Right lobe of liver (tissue), 6 donors: ENCODE data around the gene SERPING1. TPM values are rescaled to one million over a fixed set of nuclear protein-coding genes. Genes with fewer than 3 reads are reported as not detected.

Experiments used
- ATAC-seq, 4 donors: fragments of 200-7000 bp; cut with Tn5 transposase; one replicate each; pipeline ENCODE4 v1.9.1; 2020; ENCODE audit warnings: mild to moderate bottlenecking in 4 of 4, moderate library complexity in 4 of 4
- DNase-seq, 3 donors: peaks; one replicate each; pipeline ENCODE4 v3.0.0-alpha.2; 2020
- H3K27ac ChIP-seq, 3 donors: fragments of 200-600 bp; one replicate each; pipeline ENCODE4 v1.8.0; 2022
- H3K27me3 ChIP-seq, 2 donors: fragments of 200-600 bp; one replicate each; pipeline ENCODE4 v1.8.0; 2022
- H3K36me3 ChIP-seq, 4 donors: fragments of 200-600 bp; sonication (generic) in 1 of 4; one replicate each; pipeline versions ENCODE4 v1.5.1 to v1.8.0; 2017 to 2022; ENCODE audit warnings: control low read depth in 1 of 4
- H3K4me1 ChIP-seq, 4 donors: fragments of 200-600 bp; sonication (generic) in 1 of 4; one replicate each; pipeline versions ENCODE4 v1.5.1 to v1.8.0; 2017 to 2022; ENCODE audit warnings: control low read depth in 1 of 4
- H3K4me3 ChIP-seq, 3 donors: fragments of 200-600 bp; one replicate each; pipeline ENCODE4 v1.8.0; 2022
- H3K9me3 ChIP-seq, 4 donors: fragments of 200-600 bp; sonication (generic) in 1 of 4; one replicate each; pipeline versions ENCODE4 v1.5.1 to v1.8.0; 2017 to 2022; ENCODE audit warnings: control low read depth in 1 of 4
- POLR2A ChIP-seq: fragments of 450-650 bp; IDR thresholded peaks from one replicate; pipeline ENCODE4 v1.6.1; 2017; ENCODE audit warnings: antibody characterized with exemption, mild to moderate bottlenecking
- WGBS: methylation state at CpG from one replicate; pipeline ENCODE4 v1.1.6; 2018; ENCODE audit warnings: low coverage, low lambda C conversion rate; ENCODE audit not compliant: insufficient coverage; ENCODE audit errors: missing lambda C conversion rate; 5-methylcytosine and 5-hydroxymethylcytosine counted together
- intact Hi-C, 2 donors: fragments of 100-400 bp; cut with DNase I; formaldehyde crosslinking; loops; one replicate each; pipeline versions ENCODE4 v1.11.2 to v1.14.1; 2022
- total RNA-seq, 6 experiments: library from RNA; depleted of rRNA in 2 of 6; stranded (reverse); fragments of >200 nt in 2 of 6; fragmentation: NEBNext Ultra II Directional in 3 of 6; extraction: Animal tissue kit (Norgen Biotek cat#: 25700) in 3 of 6; gene quantifications; one replicate each; pipeline versions ENCODE4 v1.1.0 to v1.2.4, GENCODE V29; 2016 to 2023
- TF ChIP-seq, protein P1 (sequence below), 4 donors: fragments of 200-600 bp in 3 of 4; fragments of 450-650 bp in 1 of 4; IDR thresholded peaks; one replicate each; pipeline versions ENCODE4 v1.5.1 to v1.8.0; 2016 to 2022; ENCODE audit warnings: antibody characterized with exemption in 4 of 4, mild to moderate bottlenecking in 2 of 4
- donor health status: DM: no; HTN: yes; CAD: no.
- donor health status: DM: no; HTN: no; CAD: no.
- donor health status: DM: no; HTN: no; CAD: no.
- donor health status: DM: no; HTN: yes; CAD: no.
- donor health status: DM: no; HTN: yes; CAD: no.

Gene SERPING1
- total RNA-seq, 6 experiments from 2014 or later: 1,903 to 2,571 (median 2,194) TPM

DNA sequence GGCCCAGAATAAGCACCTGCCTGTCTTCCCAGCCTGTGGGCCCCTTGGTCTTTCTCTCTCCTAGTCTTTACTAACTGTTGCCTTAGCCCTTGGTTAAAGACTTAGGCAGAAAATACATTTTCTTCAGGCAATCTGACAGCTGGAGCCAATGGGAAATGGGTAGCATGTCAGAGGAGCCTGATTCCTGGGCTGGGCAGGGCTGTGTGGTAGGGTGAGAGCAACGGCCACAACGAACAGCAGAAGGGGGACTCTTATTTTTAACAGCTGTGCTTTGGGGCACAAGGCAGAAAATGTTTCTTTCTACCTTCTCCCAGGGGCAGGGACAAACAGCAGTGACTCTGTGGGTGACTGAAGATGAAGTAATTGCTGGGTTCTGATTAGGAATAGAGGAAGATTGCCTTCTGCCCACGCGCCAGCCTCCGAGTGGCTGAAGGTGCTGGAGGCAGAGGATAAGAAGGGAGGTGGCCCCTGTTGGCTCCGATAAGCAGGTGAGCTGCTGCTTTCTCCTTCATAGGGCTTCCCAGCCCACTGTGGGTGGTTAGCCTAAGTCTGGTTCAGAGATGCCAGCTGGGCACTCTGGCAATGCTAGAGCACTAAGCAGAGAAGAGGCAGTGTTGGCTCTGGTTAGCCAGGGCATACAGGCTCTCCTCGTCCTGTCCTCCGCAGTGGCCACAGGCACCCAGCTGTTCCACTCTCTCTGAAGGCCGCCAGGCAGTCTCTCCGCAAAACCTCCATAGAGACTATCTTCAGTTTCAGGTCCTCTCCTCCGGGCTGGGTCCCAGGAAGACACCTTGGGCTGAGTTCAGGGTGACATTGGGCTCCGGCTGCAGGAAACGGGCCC is 50.7 kb downstream of the SERPING1 start:
- Histone ChIP-seq H3K27ac (no peak overlapping the region), H3K36me3 (no peaks in the 10 kb centered on the region), H3K27me3 (peaks cover 0 to 11% of the 10 kb centered on the region in 2 donors), H3K9me3 (no peaks in the 10 kb centered on the region), H3K4me3 (no peak overlapping the region), H3K4me1 (peaks cover 0 to 13% (median 0%) of the 10 kb centered on the region in 4 donors)
- peak in 2 of 4 donors; percentile 2 to 8 for ATAC-seq
- TF ChIP-seq, protein P1, sequence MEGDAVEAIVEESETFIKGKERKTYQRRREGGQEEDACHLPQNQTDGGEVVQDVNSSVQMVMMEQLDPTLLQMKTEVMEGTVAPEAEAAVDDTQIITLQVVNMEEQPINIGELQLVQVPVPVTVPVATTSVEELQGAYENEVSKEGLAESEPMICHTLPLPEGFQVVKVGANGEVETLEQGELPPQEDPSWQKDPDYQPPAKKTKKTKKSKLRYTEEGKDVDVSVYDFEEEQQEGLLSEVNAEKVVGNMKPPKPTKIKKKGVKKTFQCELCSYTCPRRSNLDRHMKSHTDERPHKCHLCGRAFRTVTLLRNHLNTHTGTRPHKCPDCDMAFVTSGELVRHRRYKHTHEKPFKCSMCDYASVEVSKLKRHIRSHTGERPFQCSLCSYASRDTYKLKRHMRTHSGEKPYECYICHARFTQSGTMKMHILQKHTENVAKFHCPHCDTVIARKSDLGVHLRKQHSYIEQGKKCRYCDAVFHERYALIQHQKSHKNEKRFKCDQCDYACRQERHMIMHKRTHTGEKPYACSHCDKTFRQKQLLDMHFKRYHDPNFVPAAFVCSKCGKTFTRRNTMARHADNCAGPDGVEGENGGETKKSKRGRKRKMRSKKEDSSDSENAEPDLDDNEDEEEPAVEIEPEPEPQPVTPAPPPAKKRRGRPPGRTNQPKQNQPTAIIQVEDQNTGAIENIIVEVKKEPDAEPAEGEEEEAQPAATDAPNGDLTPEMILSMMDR (IDR thresholded peaks at IDR 0.05): no peak
- TF ChIP-seq POLR2A: no peak
- DNase-seq: peak in 1 of 3 donors; percentile 41
- intact Hi-C loops: loop anchor here (10.0 kb wide), 2 partner anchors 183 to 303 kb away; partner anchors contain the start of gene RTN4RL2 (in 1 of the 2)
- 12% methylated on average over 9 of the region's 13 CpGs for WGBS

DNA sequence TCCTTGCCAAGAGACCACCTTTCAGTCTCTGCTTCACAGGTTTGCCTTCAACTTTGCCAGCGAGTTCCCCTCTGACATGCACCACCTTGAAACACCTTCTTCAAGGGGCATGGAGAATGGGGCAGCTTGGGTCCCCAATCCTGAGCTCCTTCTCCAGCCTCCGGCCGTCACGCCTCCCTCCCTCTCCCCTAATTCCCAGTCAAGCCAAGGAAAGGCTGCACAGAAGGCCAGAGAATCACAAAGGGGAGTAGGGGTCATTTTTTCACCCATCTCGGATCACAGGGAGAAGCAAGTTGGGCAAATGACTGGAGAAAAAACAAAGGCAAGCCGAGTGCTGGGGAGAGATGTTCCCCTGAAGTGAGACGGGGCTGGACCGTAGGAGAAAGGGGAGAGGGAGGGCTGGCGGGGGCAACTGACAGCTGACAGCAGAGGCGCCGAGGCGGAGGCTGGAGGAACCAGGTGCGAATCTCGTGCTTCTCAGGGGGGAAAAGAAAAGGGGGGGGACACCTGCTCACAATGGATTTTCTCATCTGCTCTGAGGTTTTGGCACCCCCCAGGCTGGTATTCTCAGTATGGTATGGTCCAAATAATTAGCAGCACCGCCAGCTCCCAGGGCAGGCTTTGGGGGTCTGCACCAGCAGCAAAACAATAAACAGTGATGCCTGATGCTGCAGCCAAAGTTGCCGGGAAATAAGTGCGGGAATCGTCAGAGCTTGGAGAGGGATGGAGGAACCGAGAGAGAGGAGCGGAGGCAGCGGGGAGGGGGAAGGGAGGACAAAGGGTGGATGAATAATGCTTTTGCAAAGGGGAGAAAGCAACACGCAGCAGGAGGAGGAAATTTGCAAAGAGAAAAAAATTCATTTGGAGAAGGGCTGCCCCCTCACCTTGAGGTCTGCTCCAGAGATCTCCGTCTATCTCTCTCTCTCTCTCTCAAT is 51.6 kb downstream of the SERPING1 start:
- H3K4me3 ChIP-seq: peak overlapping the region in 1 of 3 donors; percentile 7
- 9% methylated on average over 22 of the region's 23 CpGs for WGBS
- H3K27ac ChIP-seq: no peak overlapping the region
- intact Hi-C loops: loop anchor here (10.0 kb wide), 2 partner anchors 184 to 304 kb away; partner anchors contain the start of gene RTN4RL2 (in 1 of the 2)
- H3K36me3 ChIP-seq: no peaks in the 10 kb centered on the region
- peaks cover 0 to 13% (median 0%) of the 10 kb centered on the region in 4 donors for H3K4me1 ChIP-seq
- DNase-seq: no peak
- no peaks in the 10 kb centered on the region for H3K9me3 ChIP-seq
- peaks cover 0 to 11% of the 10 kb centered on the region in 2 donors for H3K27me3 ChIP-seq
- peak in 1 of 4 donors; percentile 4 for ATAC-seq
- TF ChIP-seq POLR2A: no peak
- TF ChIP-seq, protein P1 (IDR thresholded peaks at IDR 0.05): no peak

DNA sequence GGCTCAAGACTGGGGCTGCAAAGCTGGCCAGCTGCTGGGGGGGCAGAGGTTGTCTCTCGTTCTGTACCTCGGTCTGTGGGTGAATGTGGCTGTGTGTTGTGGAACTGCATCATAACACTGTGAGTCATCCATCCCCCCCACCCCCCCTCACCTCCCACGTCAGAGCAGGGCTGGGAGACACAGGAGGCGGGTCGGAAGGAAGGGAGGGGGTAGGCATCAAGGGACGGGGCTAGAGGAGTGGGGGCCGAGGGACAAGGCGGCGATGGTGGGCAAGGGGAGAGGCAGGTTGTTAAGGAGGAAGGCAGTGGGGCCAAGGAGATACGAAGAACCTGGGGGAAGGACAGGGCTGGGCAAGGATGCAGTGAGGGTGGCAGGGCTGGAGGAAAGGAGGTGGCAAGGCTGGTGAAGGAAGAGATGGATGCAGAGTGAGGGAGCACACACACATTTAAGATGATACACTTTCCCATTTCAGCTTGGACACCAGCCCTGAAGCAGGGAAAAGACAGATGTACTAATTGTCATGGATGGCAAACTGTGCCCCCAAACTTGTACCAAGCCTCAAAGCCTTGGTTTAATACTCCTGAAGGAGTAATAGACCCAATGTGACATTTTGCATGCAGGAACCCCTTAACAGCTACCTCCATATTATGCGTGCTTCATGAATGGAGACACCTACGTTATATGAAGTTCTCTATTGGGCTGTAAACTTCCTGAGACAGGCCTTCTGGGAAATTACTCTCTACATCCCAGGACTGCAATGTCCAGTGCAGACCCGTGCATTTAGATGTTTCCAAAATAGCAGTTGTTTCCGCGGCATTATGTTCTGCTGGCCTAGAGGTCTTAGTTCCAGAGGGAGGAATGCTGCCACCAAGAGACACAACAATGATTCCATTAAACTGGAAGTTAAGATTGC is 52.6 kb downstream of the SERPING1 start, which contains the start of gene YPEL4:
TSS of gene YPEL4 (minus strand) at position 87 of the 913 bp plus-strand sequence. CDS start 2,805 bp downstream, outside the sequence.
- Histone ChIP-seq H3K27me3 (peaks cover 0 to 11% of the 10 kb centered on the region in 2 donors), H3K4me3 (peak within 1 kb of the TSS in 1 of 3 donors; percentile 7), H3K4me1 (peaks cover 0 to 6% (median 0%) of the 10 kb centered on the region in 4 donors), H3K9me3 (no peaks in the 10 kb centered on the region), H3K36me3 (no peaks in the 10 kb centered on the region), H3K27ac (no peak within 1 kb of the TSS)
- peak; percentile 38 to 66 (median 45) for ATAC-seq
- 12% methylated on average over 13 of the region's 15 CpGs for WGBS
- intact Hi-C loops: loop anchor here (10.0 kb wide), 2 partner anchors 185 to 305 kb away; partner anchors contain the start of gene RTN4RL2 (in 1 of the 2)
- no peak for TF ChIP-seq POLR2A
- TF ChIP-seq, protein P1 (IDR thresholded peaks at IDR 0.05): no peak
- DNase-seq: peak in 1 of 3 donors; percentile 50
